HEK293 (cell line): Measurements from ENCODE around the gene MED25.

Experiments
- CTCF ChIA-PET: fragments of 350-600 bp; formaldehyde crosslinking; extraction: SDS; loops from one replicate; lab custom pipeline; 2021; ENCODE audit warnings: antibody characterized with exemption; lab: Yijun Ruan, JAX
- POLR2A ChIA-PET: fragments of 300-600 bp; formaldehyde crosslinking; extraction: SDS; loops from one replicate; lab custom pipeline; 2020; ENCODE audit warnings: antibody characterized with exemption, inconsistent platforms; lab: Yijun Ruan, JAX
- H3K27ac ChIP-seq: fragments of 200-500 bp; sonication (Bioruptor generic); 2 replicates; pipeline ENCODE4 v1.5.1; 2014; ENCODE audit warnings: low read depth, low read length, control low read depth, inconsistent platforms; ENCODE audit errors: extremely low read depth
- H3K36me3 ChIP-seq, 2 experiments: fragments of 200-500 bp in 1 of 2; sonication (Bioruptor generic) in 1 of 2; 1 replicate in 1 of 2; 2 replicates in 1 of 2; pipeline ENCODE4 v1.5.1; 2014 to 2017; ENCODE audit warnings: inconsistent platforms in 2 of 2, low read length in 2 of 2; ENCODE audit not compliant: control insufficient read depth in 2 of 2, insufficient read depth in 1 of 2
- H3K4me1 ChIP-seq: fragments of 200-500 bp; sonication (Bioruptor generic); 2 replicates; pipeline ENCODE4 v1.5.1; 2014; ENCODE audit warnings: mild to moderate bottlenecking, low read length, inconsistent platforms; ENCODE audit not compliant: control insufficient read depth, insufficient read depth
- H3K4me3 ChIP-seq: 2 replicates; pipeline ENCODE4 v1.5.1; 2011; ENCODE audit warnings: low read depth, mild to moderate bottlenecking, control low read depth, low read length, moderate library complexity
- H3K9me3 ChIP-seq: fragments of 200-500 bp; sonication (Bioruptor generic); 2 replicates; pipeline ENCODE4 v1.5.1; 2014; ENCODE audit warnings: low read depth, low read length, inconsistent platforms; ENCODE audit not compliant: control insufficient read depth, insufficient read depth
- BCL11B ChIP-seq: fragments of 450-650 bp; formaldehyde crosslinking; IDR thresholded peaks from 2 replicates; pipeline ENCODE4 v1.5.1; 2016; ENCODE audit warnings: low read depth, missing biosample characterization, missing genetic modification characterization
- GLI2 ChIP-seq: fragments of 450-650 bp; formaldehyde crosslinking; IDR thresholded peaks from 2 replicates; pipeline ENCODE4; 2017; ENCODE audit warnings: missing biosample characterization, missing genetic modification characterization, low read depth, borderline replicate concordance
- GLIS2 ChIP-seq: fragments of 450-650 bp; formaldehyde crosslinking; IDR thresholded peaks from 2 replicates; pipeline ENCODE4 v1.5.1; 2016; ENCODE audit warnings: missing biosample characterization, missing genetic modification characterization
- ZNF184 ChIP-seq: fragments of 450-650 bp; IDR thresholded peaks from 2 replicates; pipeline ENCODE4 v1.5.1; 2018; ENCODE audit warnings: missing biosample characterization, mild to moderate bottlenecking, missing genetic modification characterization
- ZNF2 ChIP-seq: fragments of 450-650 bp; formaldehyde crosslinking; IDR thresholded peaks from 2 replicates; pipeline ENCODE4 v1.5.1; 2016; ENCODE audit warnings: missing biosample characterization, missing genetic modification characterization
- ZNF324 ChIP-seq: fragments of 450-650 bp; formaldehyde crosslinking; IDR thresholded peaks from 2 replicates; pipeline ENCODE4 v1.5.1; 2016; ENCODE audit warnings: missing biosample characterization, missing genetic modification characterization
- ZNF473 ChIP-seq: fragments of 450-650 bp; formaldehyde crosslinking; IDR thresholded peaks from 2 replicates; pipeline ENCODE4 v1.5.1; 2017; ENCODE audit warnings: missing biosample characterization, missing genetic modification characterization
- ZNF596 ChIP-seq: fragments of 450-650 bp; IDR thresholded peaks from 2 replicates; pipeline ENCODE4 v1.5.0; 2018; ENCODE audit warnings: missing biosample characterization, mild to moderate bottlenecking, missing genetic modification characterization, moderate library complexity
- ZNF747 ChIP-seq: fragments of 450-650 bp; formaldehyde crosslinking; IDR thresholded peaks from 2 replicates; pipeline ENCODE4 v1.5.1; 2016; ENCODE audit warnings: missing biosample characterization, missing genetic modification characterization
- ZSCAN23 ChIP-seq: fragments of 450-650 bp; formaldehyde crosslinking; IDR thresholded peaks from 2 replicates; pipeline ENCODE4 v1.5.1; 2016; ENCODE audit warnings: missing biosample characterization, missing genetic modification characterization
- TF ChIP-seq, protein P1 (sequence below): fragments of 450-650 bp; formaldehyde crosslinking; IDR thresholded peaks from 2 replicates; pipeline ENCODE4 v1.5.1; 2016; ENCODE audit warnings: missing biosample characterization, missing genetic modification characterization
- TF ChIP-seq, protein P2 (sequence below): fragments of 450-650 bp; formaldehyde crosslinking; IDR thresholded peaks from 2 replicates; pipeline ENCODE4 v1.5.1; 2016; ENCODE audit warnings: missing biosample characterization, missing genetic modification characterization, low read depth
- TF ChIP-seq, protein P3 (sequence below): fragments of 450-650 bp; formaldehyde crosslinking; IDR thresholded peaks from 2 replicates; pipeline ENCODE4 v1.5.1; 2016; ENCODE audit warnings: missing biosample characterization, missing genetic modification characterization
- TF ChIP-seq, protein P4 (sequence below): fragments of 450-650 bp; formaldehyde crosslinking; IDR thresholded peaks from 2 replicates; pipeline ENCODE4; 2016; ENCODE audit warnings: missing biosample characterization, missing genetic modification characterization

The MED25 gene

DNA sequence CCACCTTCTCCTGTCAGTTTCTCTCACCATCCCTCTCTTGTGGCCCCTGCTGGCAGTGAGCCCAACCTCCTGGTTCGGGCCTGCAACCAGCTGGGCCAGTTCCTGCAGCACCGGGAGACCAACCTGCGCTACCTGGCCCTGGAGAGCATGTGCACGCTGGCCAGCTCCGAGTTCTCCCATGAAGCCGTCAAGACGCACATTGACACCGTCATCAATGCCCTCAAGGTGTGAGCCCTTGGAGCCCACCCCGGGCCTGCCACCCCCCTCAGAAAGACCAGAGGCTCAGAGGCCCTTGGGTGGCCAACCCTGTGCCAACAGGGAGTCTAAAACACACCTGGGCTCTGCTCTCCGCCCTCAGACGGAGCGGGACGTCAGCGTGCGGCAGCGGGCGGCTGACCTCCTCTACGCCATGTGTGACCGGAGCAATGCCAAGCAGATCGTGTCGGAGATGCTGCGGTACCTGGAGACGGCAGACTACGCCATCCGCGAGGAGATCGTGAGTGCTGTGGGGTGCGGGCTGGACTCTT is 18.8 kb upstream of the MED25 start (continued):
- TF ChIP-seq ZNF324 = no peak
- TF ChIP-seq, protein P1, sequence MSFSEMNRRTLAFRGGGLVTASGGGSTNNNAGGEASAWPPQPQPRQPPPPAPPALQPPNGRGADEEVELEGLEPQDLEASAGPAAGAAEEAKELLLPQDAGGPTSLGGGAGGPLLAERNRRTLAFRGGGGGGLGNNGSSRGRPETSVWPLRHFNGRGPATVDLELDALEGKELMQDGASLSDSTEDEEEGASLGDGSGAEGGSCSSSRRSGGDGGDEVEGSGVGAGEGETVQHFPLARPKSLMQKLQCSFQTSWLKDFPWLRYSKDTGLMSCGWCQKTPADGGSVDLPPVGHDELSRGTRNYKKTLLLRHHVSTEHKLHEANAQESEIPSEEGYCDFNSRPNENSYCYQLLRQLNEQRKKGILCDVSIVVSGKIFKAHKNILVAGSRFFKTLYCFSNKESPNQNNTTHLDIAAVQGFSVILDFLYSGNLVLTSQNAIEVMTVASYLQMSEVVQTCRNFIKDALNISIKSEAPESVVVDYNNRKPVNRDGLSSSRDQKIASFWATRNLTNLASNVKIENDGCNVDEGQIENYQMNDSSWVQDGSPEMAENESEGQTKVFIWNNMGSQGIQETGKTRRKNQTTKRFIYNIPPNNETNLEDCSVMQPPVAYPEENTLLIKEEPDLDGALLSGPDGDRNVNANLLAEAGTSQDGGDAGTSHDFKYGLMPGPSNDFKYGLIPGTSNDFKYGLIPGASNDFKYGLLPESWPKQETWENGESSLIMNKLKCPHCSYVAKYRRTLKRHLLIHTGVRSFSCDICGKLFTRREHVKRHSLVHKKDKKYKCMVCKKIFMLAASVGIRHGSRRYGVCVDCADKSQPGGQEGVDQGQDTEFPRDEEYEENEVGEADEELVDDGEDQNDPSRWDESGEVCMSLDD (tag by site-specific recombination) = no peak
- TF ChIP-seq ZNF747 (tag by site-specific recombination) = no peak
- no peak for TF ChIP-seq ZNF2
- TF ChIP-seq GLI2 (tag by site-specific recombination) = no peak
- no peak for TF ChIP-seq ZNF473 (tag by site-specific recombination)
- TF ChIP-seq ZNF596 (tag by site-specific recombination) = no peak
- TF ChIP-seq, protein P2, sequence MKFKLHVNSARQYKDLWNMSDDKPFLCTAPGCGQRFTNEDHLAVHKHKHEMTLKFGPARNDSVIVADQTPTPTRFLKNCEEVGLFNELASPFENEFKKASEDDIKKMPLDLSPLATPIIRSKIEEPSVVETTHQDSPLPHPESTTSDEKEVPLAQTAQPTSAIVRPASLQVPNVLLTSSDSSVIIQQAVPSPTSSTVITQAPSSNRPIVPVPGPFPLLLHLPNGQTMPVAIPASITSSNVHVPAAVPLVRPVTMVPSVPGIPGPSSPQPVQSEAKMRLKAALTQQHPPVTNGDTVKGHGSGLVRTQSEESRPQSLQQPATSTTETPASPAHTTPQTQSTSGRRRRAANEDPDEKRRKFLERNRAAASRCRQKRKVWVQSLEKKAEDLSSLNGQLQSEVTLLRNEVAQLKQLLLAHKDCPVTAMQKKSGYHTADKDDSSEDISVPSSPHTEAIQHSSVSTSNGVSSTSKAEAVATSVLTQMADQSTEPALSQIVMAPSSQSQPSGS (tag by site-specific recombination) = no peak
- no peak for TF ChIP-seq ZNF184 (tag by site-specific recombination)

DNA sequence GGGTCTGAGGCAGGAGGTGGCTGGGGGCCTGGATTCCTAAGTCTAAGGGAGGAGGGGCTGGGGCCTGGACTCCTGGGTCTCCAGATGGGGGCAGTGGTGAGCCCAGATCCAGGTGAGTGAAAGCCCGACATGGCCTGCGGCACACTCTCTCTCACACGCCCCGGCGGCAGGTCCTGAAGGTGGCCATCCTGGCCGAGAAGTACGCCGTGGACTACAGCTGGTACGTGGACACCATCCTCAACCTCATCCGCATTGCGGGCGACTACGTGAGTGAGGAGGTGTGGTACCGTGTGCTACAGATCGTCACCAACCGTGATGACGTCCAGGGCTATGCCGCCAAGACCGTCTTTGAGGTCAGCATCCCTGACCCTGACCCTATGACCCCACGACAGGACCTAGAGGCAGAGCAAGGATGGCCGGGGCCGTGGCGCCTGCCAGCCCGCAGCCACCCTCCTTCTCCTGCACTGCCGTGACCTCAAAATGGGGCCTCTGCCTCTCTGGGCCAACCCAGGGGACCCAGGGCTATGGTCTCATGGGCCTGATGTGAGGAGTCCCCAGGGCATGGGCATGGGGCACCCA is 18.2 kb upstream of the MED25 start:
- TF ChIP-seq ZSCAN23 = no peak
- TF ChIP-seq BCL11B (tag by site-specific recombination) = peak; percentile 63; the same call in 1 of the 2 replicates
- TF ChIP-seq, protein P3, sequence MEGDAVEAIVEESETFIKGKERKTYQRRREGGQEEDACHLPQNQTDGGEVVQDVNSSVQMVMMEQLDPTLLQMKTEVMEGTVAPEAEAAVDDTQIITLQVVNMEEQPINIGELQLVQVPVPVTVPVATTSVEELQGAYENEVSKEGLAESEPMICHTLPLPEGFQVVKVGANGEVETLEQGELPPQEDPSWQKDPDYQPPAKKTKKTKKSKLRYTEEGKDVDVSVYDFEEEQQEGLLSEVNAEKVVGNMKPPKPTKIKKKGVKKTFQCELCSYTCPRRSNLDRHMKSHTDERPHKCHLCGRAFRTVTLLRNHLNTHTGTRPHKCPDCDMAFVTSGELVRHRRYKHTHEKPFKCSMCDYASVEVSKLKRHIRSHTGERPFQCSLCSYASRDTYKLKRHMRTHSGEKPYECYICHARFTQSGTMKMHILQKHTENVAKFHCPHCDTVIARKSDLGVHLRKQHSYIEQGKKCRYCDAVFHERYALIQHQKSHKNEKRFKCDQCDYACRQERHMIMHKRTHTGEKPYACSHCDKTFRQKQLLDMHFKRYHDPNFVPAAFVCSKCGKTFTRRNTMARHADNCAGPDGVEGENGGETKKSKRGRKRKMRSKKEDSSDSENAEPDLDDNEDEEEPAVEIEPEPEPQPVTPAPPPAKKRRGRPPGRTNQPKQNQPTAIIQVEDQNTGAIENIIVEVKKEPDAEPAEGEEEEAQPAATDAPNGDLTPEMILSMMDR (tag by site-specific recombination) = peak; percentile 35; the same call in 1 of the 2 replicates
- ChIA-PET CTCF (interaction anchor here (0.7 to 1.4 kb wide), 2 partner anchors 12 to 45 kb away, joined by 3 to 4 read pairs; no protein-coding TSS in a partner anchor), POLR2A (interaction anchor here (1.4 kb wide), 1 partner anchor 33 kb away, joined by 3 read pairs; the partner anchor contains the start of gene AP2A1)
- Histone ChIP-seq H3K36me3 (peaks cover 26 to 81% of the 10 kb centered on the region in 2 experiments; a peak in 2 of 3 replicates), H3K4me1 (no peaks in the 10 kb centered on the region), H3K27ac (no peak overlapping the region), H3K4me3 (no peak overlapping the region), H3K9me3 (no peaks in the 10 kb centered on the region)

DNA sequence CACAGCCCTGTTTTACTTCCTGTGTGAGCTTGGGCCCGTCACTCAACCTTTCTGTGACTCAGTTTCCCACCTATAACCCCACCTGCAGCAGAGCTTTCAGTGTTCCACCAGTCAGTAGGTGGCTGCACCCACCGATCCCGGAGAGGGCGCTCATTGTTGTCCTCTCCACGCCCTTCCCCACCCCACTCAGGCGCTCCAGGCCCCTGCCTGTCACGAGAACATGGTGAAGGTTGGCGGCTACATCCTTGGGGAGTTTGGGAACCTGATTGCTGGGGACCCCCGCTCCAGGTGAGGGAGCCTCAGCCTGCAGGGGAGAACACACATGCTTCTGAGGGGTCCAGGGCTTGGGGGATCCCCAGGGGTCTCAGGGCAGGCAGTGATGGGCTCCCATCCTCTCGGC is 17.3 kb upstream of the MED25 start:
- Histone ChIP-seq H3K36me3 (peaks cover 28 to 74% of the 10 kb centered on the region in 2 experiments; a peak in 2 of 3 replicates), H3K9me3 (no peaks in the 10 kb centered on the region), H3K4me3 (no peak overlapping the region), H3K4me1 (no peaks in the 10 kb centered on the region), H3K27ac (no peak overlapping the region)
- POLR2A ChIA-PET = interaction anchor here (1.4 kb wide), 1 partner anchor 34 kb away, joined by 3 read pairs; the partner anchor contains the start of gene AP2A1
- TF ChIP-seq GLIS2 (tag by site-specific recombination) = peak; percentile 43
- TF ChIP-seq, protein P4, sequence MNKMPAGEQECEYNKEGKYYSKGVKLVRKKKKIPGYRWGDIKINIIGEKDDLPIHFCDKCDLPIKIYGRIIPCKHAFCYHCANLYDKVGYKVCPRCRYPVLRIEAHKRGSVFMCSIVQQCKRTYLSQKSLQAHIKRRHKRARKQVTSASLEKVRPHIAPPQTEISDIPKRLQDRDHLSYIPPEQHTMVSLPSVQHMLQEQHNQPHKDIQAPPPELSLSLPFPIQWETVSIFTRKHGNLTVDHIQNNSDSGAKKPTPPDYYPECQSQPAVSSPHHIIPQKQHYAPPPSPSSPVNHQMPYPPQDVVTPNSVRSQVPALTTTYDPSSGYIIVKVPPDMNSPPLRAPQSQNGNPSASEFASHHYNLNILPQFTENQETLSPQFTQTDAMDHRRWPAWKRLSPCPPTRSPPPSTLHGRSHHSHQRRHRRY (tag by site-specific recombination) = no peak
- CTCF ChIA-PET = interaction anchor here (0.7 to 1.4 kb wide), 3 partner anchors 11 to 44 kb away, joined by 3 to 4 read pairs (median 3); partner anchors contain the start of gene FUZ
